PC-3 (cell line): ENCODE results near the gene CHGA.

ENCODE experiments used
- EZH2 ChIP-seq: fragments of 300-600 bp; sonication (generic); IDR thresholded peaks from one replicate; pipeline ENCODE4 v1.6.1; 2017; ENCODE audit warnings: antibody characterized with exemption, mild to moderate bottlenecking, low read length; ENCODE audit not compliant: unreplicated experiment
- TF ChIP-seq, protein P1 (sequence below): fragments of 300-600 bp; sonication (generic); conservative IDR thresholded peaks from 2 replicates; pipeline ENCODE4 v1.5.1; 2017; ENCODE audit warnings: antibody characterized with exemption, low read depth, mild to moderate bottlenecking, low read length

DNA sequence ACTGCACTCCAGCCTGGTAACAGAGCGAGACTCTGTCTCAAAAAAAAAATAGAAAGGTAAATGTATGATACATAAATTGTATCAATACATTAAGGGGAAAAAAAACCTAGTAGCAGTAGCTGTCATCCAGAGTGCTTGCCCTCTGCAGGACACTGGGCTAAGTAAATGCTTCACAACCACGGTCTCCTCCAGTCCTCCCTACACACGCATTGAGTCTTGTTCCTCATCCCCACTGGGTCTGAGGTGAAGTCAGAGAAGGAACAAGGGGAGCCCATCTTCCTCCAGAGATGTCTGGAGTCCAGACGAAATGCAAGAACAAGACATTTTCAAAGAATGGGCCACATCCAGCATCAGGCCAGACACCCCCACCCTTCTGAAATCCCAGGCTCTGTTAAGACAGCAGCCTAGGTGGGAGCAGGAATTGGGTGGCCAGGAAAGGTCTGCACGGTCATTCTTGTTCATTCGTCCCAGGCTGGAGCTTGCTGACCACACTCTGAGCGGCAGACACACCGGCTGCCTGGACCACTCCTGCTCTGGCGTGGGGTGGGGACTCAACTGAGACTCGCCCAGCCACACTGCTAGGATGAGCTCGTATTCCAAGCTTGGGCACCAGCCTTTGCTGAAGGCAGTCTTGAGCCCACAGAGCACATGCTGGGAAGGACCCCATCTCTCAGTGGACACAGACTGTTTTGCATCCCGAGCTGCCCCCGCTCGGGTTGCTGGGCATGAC lies 45.5 kb downstream of the CHGA start:
- TF ChIP-seq, protein P1, sequence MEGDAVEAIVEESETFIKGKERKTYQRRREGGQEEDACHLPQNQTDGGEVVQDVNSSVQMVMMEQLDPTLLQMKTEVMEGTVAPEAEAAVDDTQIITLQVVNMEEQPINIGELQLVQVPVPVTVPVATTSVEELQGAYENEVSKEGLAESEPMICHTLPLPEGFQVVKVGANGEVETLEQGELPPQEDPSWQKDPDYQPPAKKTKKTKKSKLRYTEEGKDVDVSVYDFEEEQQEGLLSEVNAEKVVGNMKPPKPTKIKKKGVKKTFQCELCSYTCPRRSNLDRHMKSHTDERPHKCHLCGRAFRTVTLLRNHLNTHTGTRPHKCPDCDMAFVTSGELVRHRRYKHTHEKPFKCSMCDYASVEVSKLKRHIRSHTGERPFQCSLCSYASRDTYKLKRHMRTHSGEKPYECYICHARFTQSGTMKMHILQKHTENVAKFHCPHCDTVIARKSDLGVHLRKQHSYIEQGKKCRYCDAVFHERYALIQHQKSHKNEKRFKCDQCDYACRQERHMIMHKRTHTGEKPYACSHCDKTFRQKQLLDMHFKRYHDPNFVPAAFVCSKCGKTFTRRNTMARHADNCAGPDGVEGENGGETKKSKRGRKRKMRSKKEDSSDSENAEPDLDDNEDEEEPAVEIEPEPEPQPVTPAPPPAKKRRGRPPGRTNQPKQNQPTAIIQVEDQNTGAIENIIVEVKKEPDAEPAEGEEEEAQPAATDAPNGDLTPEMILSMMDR: no peak
- no peak for TF ChIP-seq EZH2
